Ishikawa (cell line): ENCODE measurements around the gene MAPK6.

Experiments used
- CEBPB ChIP-seq: IDR thresholded peaks from 2 replicates; pipeline ENCODE4 v1.6.1; 2012
- CREB1 ChIP-seq: IDR thresholded peaks from 2 replicates; pipeline ENCODE4 v1.6.1; 2012; ENCODE audit warnings: low read depth
- EGR1 ChIP-seq: IDR thresholded peaks from 2 replicates; pipeline ENCODE4 v1.6.1; 2012
- EP300 ChIP-seq: IDR thresholded peaks from 2 replicates; pipeline ENCODE4 v1.6.1; 2012; ENCODE audit warnings: borderline replicate concordance
- MAX ChIP-seq: IDR thresholded peaks from 2 replicates; pipeline ENCODE4 v1.6.1; 2012
- NFIC ChIP-seq: IDR thresholded peaks from 2 replicates; pipeline ENCODE4 v1.6.1; 2012
- RAD21 ChIP-seq: IDR thresholded peaks from 2 replicates; pipeline ENCODE4 v1.6.1; 2012; ENCODE audit warnings: low read depth
- REST ChIP-seq: IDR thresholded peaks from 2 replicates; pipeline ENCODE4 v1.6.1; 2012; ENCODE audit warnings: low read depth, mild to moderate bottlenecking
- TAF1 ChIP-seq: IDR thresholded peaks from 2 replicates; pipeline ENCODE4 v1.6.1; 2012; ENCODE audit warnings: low read depth, mild to moderate bottlenecking
- TCF12 ChIP-seq: IDR thresholded peaks from 2 replicates; pipeline ENCODE4 v1.6.1; 2012; ENCODE audit warnings: low read depth
- TEAD4 ChIP-seq: IDR thresholded peaks from 2 replicates; pipeline ENCODE4 v1.6.1; 2012
- USF1 ChIP-seq: IDR thresholded peaks from 2 replicates; pipeline ENCODE4 v1.6.1; 2012
- YY1 ChIP-seq: IDR thresholded peaks from 2 replicates; pipeline ENCODE4 v1.6.1; 2012; ENCODE audit warnings: low read depth
- ZBTB7A ChIP-seq: IDR thresholded peaks from 2 replicates; pipeline ENCODE4 v1.6.1; 2012; ENCODE audit warnings: low read depth

Gene MAPK6

GRCh38 chr15:52071570-52071969 lies 52.6 kb downstream of the MAPK6 start:
- TF ChIP-seq MAX (no peak), REST (no peak), TEAD4 (no peak), RAD21 (no peak), EP300 (no peak), CEBPB (peak; percentile 83), YY1 (no peak), ZBTB7A (no peak), NFIC (no peak)

- TF ChIP-seq YY1 (no peak), NFIC (no peak), USF1 (no peak), CEBPB (no peak), CREB1 (no peak), REST (no peak), EGR1 (no peak), RAD21 (no peak), ZBTB7A (no peak), MAX (no peak), TCF12 (no peak), TEAD4 (no peak), TAF1 (no peak)
These were observed 58.1 kb downstream of the MAPK6 start for GRCh38 chr15:52076889-52077781.

GRCh38 chr15:52078197-52078875 lies 59.3 kb downstream of the MAPK6 start:
- TF ChIP-seq YY1 (no peak), TEAD4 (no peak), RAD21 (no peak), REST (no peak), EGR1 (no peak)

GRCh38 chr15:52078876-52079700 lies 60.1 kb downstream of the MAPK6 start:
- TF ChIP-seq TAF1 (no peak), RAD21 (peak; percentile 82)

GRCh38 chr15:52080031-52080430 lies 61.0 kb downstream of the MAPK6 start:
- TF ChIP-seq ZBTB7A, result no peak
